Measurements from ENCODE around the gene NOXA1.

NOXA1 gene

GRCh38 chr9:137387891-137388560 is 35.2 kb upstream of the NOXA1 start:
- no peak for DNase-seq (ENCODE audit: low spot score)

GRCh38 chr9:137388589-137389427 is 34.4 kb upstream of the NOXA1 start:
- DNase-seq (ENCODE audit: low spot score), result no peak

GRCh38 chr9:137389428-137389746 is 33.8 kb upstream of the NOXA1 start:
- no peak for DNase-seq (ENCODE audit: low spot score)

GRCh38 chr9:137390553-137391410 is 32.4 kb upstream of the NOXA1 start:
- DNase-seq (ENCODE audit: low spot score), result peak; percentile 36

GRCh38 chr9:137391411-137391754 is 31.8 kb upstream of the NOXA1 start:
- DNase-seq (ENCODE audit: low spot score), result peak; percentile 42

GRCh38 chr9:137392232-137393007 is 30.8 kb upstream of the NOXA1 start:
- DNase-seq (ENCODE audit: low spot score), result no peak

- no peak for DNase-seq (ENCODE audit: low spot score)
Observed at GRCh38 chr9:137393176-137394150, 29.7 kb upstream of the NOXA1 start.

- DNase-seq (ENCODE audit: low spot score), result no peak
Observed at GRCh38 chr9:137394866-137395665, 28.1 kb upstream of the NOXA1 start.

GRCh38 chr9:137395666-137396010 is 27.6 kb upstream of the NOXA1 start:
- DNase-seq (ENCODE audit: low spot score), result no peak

GRCh38 chr9:137396227-137396626 is 27.0 kb upstream of the NOXA1 start:
- DNase-seq (ENCODE audit: low spot score), result no peak

- no peak for DNase-seq (ENCODE audit: low spot score)
Observed at GRCh38 chr9:137396634-137397367, 26.4 kb upstream of the NOXA1 start.

GRCh38 chr9:137397675-137398423 is 25.3 kb upstream of the NOXA1 start:
- DNase-seq (ENCODE audit: low spot score), result no peak

- no peak for DNase-seq (ENCODE audit: low spot score)
Observed at GRCh38 chr9:137398561-137399468, 24.4 kb upstream of the NOXA1 start.

GRCh38 chr9:137402746-137403145 is 20.4 kb upstream of the NOXA1 start:
- no peak for DNase-seq (ENCODE audit: low spot score)

- DNase-seq (ENCODE audit: low spot score), result no peak
Observed at GRCh38 chr9:137403269-137403668, 19.9 kb upstream of the NOXA1 start.

GRCh38 chr9:137404961-137405567 is 18.1 kb upstream of the NOXA1 start:
- no peak for DNase-seq (ENCODE audit: low spot score)

- DNase-seq (ENCODE audit: low spot score), result no peak
Observed at GRCh38 chr9:137405677-137406081, 17.5 kb upstream of the NOXA1 start.
